Left colon (tissue), 2 donors: ENCODE results near the gene WDR70. TPM values are rescaled to one million over a fixed set of nuclear protein-coding genes. Genes with fewer than 3 reads are reported as not detected.

Experiments
- ATAC-seq: fragments of 200-7000 bp; cut with Tn5 transposase; one replicate; pipeline ENCODE4 v1.9.1; 2020; ENCODE audit warnings: mild to moderate bottlenecking, moderate library complexity
- DNase-seq, 2 donors: peaks; one replicate each; pipeline ENCODE4 v3.0.0-alpha.2; 2020
- intact Hi-C, 2 donors: fragments of 100-400 bp; cut with DNase I in 1 of 2; cut with micrococcal nuclease in 1 of 2; formaldehyde crosslinking; loops; one replicate each; pipeline versions ENCODE4 v1.11.2 to v1.14.0; 2022; cut with DNase I, micrococcal nuclease
- total RNA-seq, 2 donors: library from RNA; stranded (reverse); fragmentation: NEBNext Ultra II Directional; extraction: Animal tissue kit (Norgen Biotek cat#: 25700); gene quantifications; one replicate each; pipeline ENCODE4 v1.2.1, GENCODE V29; 2021
- donor health status: DM: no; HTN: no; CAD: no.
- donor health status: DM: yes; HTN: yes; CAD: no.

The WDR70 gene
- total RNA-seq, 2 donors from 2014 or later: 20.3 to 28.6 TPM

GRCh38 chr5:37694867-37695266 lies 315.7 kb downstream of the WDR70 start:
- DNase-seq (no peak), ATAC-seq (no peak)
- intact Hi-C loops: no loop called here

- DNase-seq (no peak), ATAC-seq (peak; percentile 26)
- intact Hi-C loops: no loop called here
Observed at GRCh38 chr5:37695647-37696046, 316.5 kb downstream of the WDR70 start.

GRCh38 chr5:37696190-37697021 lies 317.3 kb downstream of the WDR70 start:
- intact Hi-C loops: no loop called here
- DNase-seq: no peak
- ATAC-seq: no peak

- DNase-seq: no peak
- ATAC-seq: no peak
- intact Hi-C loops: no loop called here
Observed at GRCh38 chr5:37701868-37702267, 322.8 kb downstream of the WDR70 start.

GRCh38 chr5:37703841-37704241 lies 324.7 kb downstream of the WDR70 start:
- intact Hi-C loops: no loop called here
- no peak for ATAC-seq
- DNase-seq: no peak

- intact Hi-C loops: no loop called here
- no peak for ATAC-seq
- DNase-seq: no peak
Observed at GRCh38 chr5:37704406-37704805, 325.3 kb downstream of the WDR70 start.

- DNase-seq (no peak), ATAC-seq (no peak)
- intact Hi-C loops: no loop called here
Observed at GRCh38 chr5:37709020-37709419, 329.9 kb downstream of the WDR70 start.

GRCh38 chr5:37710965-37711364 lies 331.8 kb downstream of the WDR70 start:
- intact Hi-C loops: no loop called here
- DNase-seq (no peak), ATAC-seq (no peak)

GRCh38 chr5:37712750-37713149 lies 333.6 kb downstream of the WDR70 start:
- ATAC-seq (no peak), DNase-seq (no peak)
- intact Hi-C loops: no loop called here

GRCh38 chr5:37714756-37715155 lies 335.6 kb downstream of the WDR70 start:
- ATAC-seq: no peak
- intact Hi-C loops: no loop called here
- no peak for DNase-seq

GRCh38 chr5:37715361-37715760 lies 336.2 kb downstream of the WDR70 start:
- intact Hi-C loops: no loop called here
- no peak for DNase-seq
- no peak for ATAC-seq

GRCh38 chr5:37715992-37716391 lies 336.9 kb downstream of the WDR70 start:
- ATAC-seq (no peak), DNase-seq (no peak)
- intact Hi-C loops: no loop called here

GRCh38 chr5:37716405-37716804 lies 337.3 kb downstream of the WDR70 start:
- no peak for ATAC-seq
- intact Hi-C loops: no loop called here
- no peak for DNase-seq

- intact Hi-C loops: no loop called here
- DNase-seq: no peak
- ATAC-seq: peak; percentile 36
Observed at GRCh38 chr5:37717276-37717612, 338.1 kb downstream of the WDR70 start.

- ATAC-seq: peak; percentile 98
- intact Hi-C loops: no loop called here
- DNase-seq: peak; percentile 84 to 87
Observed at GRCh38 chr5:37717613-37718431, 338.7 kb downstream of the WDR70 start.

GRCh38 chr5:37720550-37720952 lies 341.4 kb downstream of the WDR70 start:
- intact Hi-C loops: no loop called here
- ATAC-seq (no peak), DNase-seq (no peak)

GRCh38 chr5:37721447-37721871 lies 342.3 kb downstream of the WDR70 start:
- DNase-seq: no peak
- intact Hi-C loops: no loop called here
- no peak for ATAC-seq

- DNase-seq (no peak), ATAC-seq (no peak)
- intact Hi-C loops: no loop called here
Observed at GRCh38 chr5:37722236-37723161, 343.4 kb downstream of the WDR70 start.
